ENCODE measurements around the gene TM9SF1. TPM values are rescaled to one million over a fixed set of nuclear protein-coding genes. Genes with fewer than 3 reads are reported as not detected.

Gene TM9SF1
- total and polyA plus RNA-seq, 10 of the 15 experiments (the other 5 are each of a cell fraction or from before 2014, with no cell fraction given) = 7.2 to 39.2 (median 17.6) TPM

DNA sequence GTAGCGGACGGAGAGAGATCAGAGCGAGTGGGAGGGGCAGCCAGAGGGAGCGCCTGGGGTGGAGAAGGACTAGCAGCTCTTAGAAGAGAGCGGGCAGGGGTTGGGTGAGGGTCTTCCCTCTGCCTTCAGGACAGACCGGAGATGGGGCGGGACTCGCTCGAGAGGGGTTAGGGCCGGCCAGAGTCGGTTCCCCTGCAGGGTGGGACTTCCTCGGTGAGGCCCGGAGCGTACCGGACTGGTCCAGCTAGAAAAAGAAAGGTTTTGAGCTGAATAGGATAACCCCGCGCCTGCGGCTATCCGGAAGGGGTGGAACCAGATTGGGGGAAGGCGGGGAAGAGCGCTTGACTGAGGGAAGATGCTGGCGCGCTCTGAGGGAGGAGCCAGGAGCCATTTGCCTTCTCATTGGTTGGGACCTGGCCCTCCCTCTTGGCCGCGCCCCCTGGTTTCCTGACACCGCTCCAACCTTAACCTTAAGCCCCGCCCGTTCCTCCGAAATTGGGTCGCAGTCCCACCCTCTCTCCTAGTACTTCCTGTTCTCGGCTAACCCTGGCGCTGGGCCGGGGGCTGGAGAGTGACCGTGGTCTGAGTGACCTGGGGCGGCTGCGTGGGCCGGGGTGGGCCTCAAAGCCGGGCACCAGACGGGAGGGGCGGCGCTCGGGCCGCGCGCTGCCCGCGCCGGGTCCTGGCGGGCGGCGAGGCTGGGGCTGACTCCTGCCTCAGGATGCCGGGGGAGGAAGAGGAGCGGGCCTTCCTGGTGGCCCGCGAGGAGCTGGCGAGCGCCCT lies 48.1 kb downstream of the TM9SF1 start, which contains the start of gene RNF31 (continued):
- no peak for TF ChIP-seq RCOR1 (conservative IDR thresholded peaks at IDR 0.05; ENCODE audit: low read depth, low read length)
- TF ChIP-seq LARP7 (IDR thresholded peaks at IDR 0.05) = peak; percentile 86
- peak; percentile 25; the same call in 1 of the 2 replicates for TF ChIP-seq SIN3A (IDR thresholded peaks at IDR 0.05; ENCODE audit: low read depth, low read length)
- peak; percentile 81 for TF ChIP-seq GABPA (IDR thresholded peaks at IDR 0.05; ENCODE audit: low read depth)
- TF ChIP-seq, protein P1, sequence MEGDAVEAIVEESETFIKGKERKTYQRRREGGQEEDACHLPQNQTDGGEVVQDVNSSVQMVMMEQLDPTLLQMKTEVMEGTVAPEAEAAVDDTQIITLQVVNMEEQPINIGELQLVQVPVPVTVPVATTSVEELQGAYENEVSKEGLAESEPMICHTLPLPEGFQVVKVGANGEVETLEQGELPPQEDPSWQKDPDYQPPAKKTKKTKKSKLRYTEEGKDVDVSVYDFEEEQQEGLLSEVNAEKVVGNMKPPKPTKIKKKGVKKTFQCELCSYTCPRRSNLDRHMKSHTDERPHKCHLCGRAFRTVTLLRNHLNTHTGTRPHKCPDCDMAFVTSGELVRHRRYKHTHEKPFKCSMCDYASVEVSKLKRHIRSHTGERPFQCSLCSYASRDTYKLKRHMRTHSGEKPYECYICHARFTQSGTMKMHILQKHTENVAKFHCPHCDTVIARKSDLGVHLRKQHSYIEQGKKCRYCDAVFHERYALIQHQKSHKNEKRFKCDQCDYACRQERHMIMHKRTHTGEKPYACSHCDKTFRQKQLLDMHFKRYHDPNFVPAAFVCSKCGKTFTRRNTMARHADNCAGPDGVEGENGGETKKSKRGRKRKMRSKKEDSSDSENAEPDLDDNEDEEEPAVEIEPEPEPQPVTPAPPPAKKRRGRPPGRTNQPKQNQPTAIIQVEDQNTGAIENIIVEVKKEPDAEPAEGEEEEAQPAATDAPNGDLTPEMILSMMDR (IDR thresholded peaks at IDR 0.05 in 2 of 3, conservative IDR thresholded peaks at IDR 0.05 in 1 of 3; ENCODE audit: control insufficient read depth in 2 of 3, extremely low read depth in 1 of 3, insufficient read depth in 1 of 3, low read depth in 3 of 3, low read length in 3 of 3) = no peak
- peak; percentile 64 for TF ChIP-seq KLF5 (IDR thresholded peaks at IDR 0.05; ENCODE audit: partially characterized antibody)
- TF ChIP-seq POLR2AphosphoS2 (IDR thresholded peaks at IDR 0.05; ENCODE audit: low read depth, low read length) = no peak; the same call in 1 of the 2 replicates
- TF ChIP-seq RFX5 (IDR thresholded peaks at IDR 0.05; ENCODE audit: low read depth, low read length) = no peak; the same call in 1 of the 2 replicates
- TF ChIP-seq, protein P2, sequence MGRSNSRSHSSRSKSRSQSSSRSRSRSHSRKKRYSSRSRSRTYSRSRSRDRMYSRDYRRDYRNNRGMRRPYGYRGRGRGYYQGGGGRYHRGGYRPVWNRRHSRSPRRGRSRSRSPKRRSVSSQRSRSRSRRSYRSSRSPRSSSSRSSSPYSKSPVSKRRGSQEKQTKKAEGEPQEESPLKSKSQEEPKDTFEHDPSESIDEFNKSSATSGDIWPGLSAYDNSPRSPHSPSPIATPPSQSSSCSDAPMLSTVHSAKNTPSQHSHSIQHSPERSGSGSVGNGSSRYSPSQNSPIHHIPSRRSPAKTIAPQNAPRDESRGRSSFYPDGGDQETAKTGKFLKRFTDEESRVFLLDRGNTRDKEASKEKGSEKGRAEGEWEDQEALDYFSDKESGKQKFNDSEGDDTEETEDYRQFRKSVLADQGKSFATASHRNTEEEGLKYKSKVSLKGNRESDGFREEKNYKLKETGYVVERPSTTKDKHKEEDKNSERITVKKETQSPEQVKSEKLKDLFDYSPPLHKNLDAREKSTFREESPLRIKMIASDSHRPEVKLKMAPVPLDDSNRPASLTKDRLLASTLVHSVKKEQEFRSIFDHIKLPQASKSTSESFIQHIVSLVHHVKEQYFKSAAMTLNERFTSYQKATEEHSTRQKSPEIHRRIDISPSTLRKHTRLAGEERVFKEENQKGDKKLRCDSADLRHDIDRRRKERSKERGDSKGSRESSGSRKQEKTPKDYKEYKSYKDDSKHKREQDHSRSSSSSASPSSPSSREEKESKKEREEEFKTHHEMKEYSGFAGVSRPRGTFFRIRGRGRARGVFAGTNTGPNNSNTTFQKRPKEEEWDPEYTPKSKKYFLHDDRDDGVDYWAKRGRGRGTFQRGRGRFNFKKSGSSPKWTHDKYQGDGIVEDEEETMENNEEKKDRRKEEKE (IDR thresholded peaks at IDR 0.05) = no peak
- peak; percentile 23 for TF ChIP-seq E2F8 (IDR thresholded peaks at IDR 0.05; ENCODE audit: low read depth, partially characterized antibody)
- peak; percentile 90 for TF ChIP-seq NBN (IDR thresholded peaks at IDR 0.05)
- no peak for TF ChIP-seq MYC (IDR thresholded peaks at IDR 0.05; ENCODE audit: insufficient read depth, insufficient read length, insufficient replicate concordance, low read length, severe bottlenecking)
- TF ChIP-seq, protein P3, sequence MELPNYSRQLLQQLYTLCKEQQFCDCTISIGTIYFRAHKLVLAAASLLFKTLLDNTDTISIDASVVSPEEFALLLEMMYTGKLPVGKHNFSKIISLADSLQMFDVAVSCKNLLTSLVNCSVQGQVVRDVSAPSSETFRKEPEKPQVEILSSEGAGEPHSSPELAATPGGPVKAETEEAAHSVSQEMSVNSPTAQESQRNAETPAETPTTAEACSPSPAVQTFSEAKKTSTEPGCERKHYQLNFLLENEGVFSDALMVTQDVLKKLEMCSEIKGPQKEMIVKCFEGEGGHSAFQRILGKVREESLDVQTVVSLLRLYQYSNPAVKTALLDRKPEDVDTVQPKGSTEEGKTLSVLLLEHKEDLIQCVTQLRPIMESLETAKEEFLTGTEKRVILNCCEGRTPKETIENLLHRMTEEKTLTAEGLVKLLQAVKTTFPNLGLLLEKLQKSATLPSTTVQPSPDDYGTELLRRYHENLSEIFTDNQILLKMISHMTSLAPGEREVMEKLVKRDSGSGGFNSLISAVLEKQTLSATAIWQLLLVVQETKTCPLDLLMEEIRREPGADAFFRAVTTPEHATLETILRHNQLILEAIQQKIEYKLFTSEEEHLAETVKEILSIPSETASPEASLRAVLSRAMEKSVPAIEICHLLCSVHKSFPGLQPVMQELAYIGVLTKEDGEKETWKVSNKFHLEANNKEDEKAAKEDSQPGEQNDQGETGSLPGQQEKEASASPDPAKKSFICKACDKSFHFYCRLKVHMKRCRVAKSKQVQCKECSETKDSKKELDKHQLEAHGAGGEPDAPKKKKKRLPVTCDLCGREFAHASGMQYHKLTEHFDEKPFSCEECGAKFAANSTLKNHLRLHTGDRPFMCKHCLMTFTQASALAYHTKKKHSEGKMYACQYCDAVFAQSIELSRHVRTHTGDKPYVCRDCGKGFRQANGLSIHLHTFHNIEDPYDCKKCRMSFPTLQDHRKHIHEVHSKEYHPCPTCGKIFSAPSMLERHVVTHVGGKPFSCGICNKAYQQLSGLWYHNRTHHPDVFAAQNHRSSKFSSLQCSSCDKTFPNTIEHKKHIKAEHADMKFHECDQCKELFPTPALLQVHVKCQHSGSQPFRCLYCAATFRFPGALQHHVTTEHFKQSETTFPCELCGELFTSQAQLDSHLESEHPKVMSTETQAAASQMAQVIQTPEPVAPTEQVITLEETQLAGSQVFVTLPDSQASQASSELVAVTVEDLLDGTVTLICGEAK (IDR thresholded peaks at IDR 0.05; ENCODE audit: borderline replicate concordance) = peak; percentile 75; the same call in 1 of the 2 replicates
- no peak for TF ChIP-seq SIX5 (IDR thresholded peaks at IDR 0.05; ENCODE audit: low read depth, low read length, severe bottlenecking)
- no peak; the same call in 1 of the 2 replicates for TF ChIP-seq RUNX3 (IDR thresholded peaks at IDR 0.05; ENCODE audit: low read length)
- TF ChIP-seq, protein P4, sequence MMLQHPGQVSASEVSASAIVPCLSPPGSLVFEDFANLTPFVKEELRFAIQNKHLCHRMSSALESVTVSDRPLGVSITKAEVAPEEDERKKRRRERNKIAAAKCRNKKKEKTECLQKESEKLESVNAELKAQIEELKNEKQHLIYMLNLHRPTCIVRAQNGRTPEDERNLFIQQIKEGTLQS (IDR thresholded peaks at IDR 0.05; ENCODE audit: borderline replicate concordance, extremely low read depth, low read depth, low read length) = no peak

Data from GM12878 (cell line).